HEK293 (cell line): ENCODE results near the gene C18orf32.

Experiments
- CTCF ChIA-PET: fragments of 350-600 bp; formaldehyde crosslinking; extraction: SDS; loops from one replicate; lab custom pipeline; 2021; ENCODE audit warnings: antibody characterized with exemption; lab: Yijun Ruan, JAX
- POLR2A ChIA-PET: fragments of 300-600 bp; formaldehyde crosslinking; extraction: SDS; loops from one replicate; lab custom pipeline; 2020; ENCODE audit warnings: antibody characterized with exemption, inconsistent platforms; lab: Yijun Ruan, JAX
- H3K27ac ChIP-seq: fragments of 200-500 bp; sonication (Bioruptor generic); 2 replicates; pipeline ENCODE4 v1.5.1; 2014; ENCODE audit warnings: low read depth, low read length, control low read depth, inconsistent platforms; ENCODE audit errors: extremely low read depth
- H3K36me3 ChIP-seq, 2 experiments: fragments of 200-500 bp in 1 of 2; sonication (Bioruptor generic) in 1 of 2; 1 replicate in 1 of 2; 2 replicates in 1 of 2; pipeline ENCODE4 v1.5.1; 2014 to 2017; ENCODE audit warnings: inconsistent platforms in 2 of 2, low read length in 2 of 2; ENCODE audit not compliant: control insufficient read depth in 2 of 2, insufficient read depth in 1 of 2
- H3K4me1 ChIP-seq: fragments of 200-500 bp; sonication (Bioruptor generic); 2 replicates; pipeline ENCODE4 v1.5.1; 2014; ENCODE audit warnings: mild to moderate bottlenecking, low read length, inconsistent platforms; ENCODE audit not compliant: control insufficient read depth, insufficient read depth
- H3K4me3 ChIP-seq: 2 replicates; pipeline ENCODE4 v1.5.1; 2011; ENCODE audit warnings: low read depth, mild to moderate bottlenecking, control low read depth, low read length, moderate library complexity
- H3K9me3 ChIP-seq: fragments of 200-500 bp; sonication (Bioruptor generic); 2 replicates; pipeline ENCODE4 v1.5.1; 2014; ENCODE audit warnings: low read depth, low read length, inconsistent platforms; ENCODE audit not compliant: control insufficient read depth, insufficient read depth
- FEZF1 ChIP-seq: fragments of 450-650 bp; formaldehyde crosslinking; IDR thresholded peaks from 2 replicates; pipeline ENCODE4 v1.5.1; 2016; ENCODE audit warnings: missing biosample characterization, missing genetic modification characterization
- KLF1 ChIP-seq: fragments of 450-650 bp; formaldehyde crosslinking; IDR thresholded peaks from 2 replicates; pipeline ENCODE4 v1.5.1; 2016; ENCODE audit warnings: missing biosample characterization, missing genetic modification characterization
- KLF10 ChIP-seq: fragments of 450-650 bp; IDR thresholded peaks from 2 replicates; pipeline ENCODE4 v1.5.1; 2018; ENCODE audit warnings: missing biosample characterization, mild to moderate bottlenecking, missing genetic modification characterization
- ZNF19 ChIP-seq: fragments of 450-650 bp; formaldehyde crosslinking; IDR thresholded peaks from 2 replicates; pipeline ENCODE4; 2016; ENCODE audit warnings: missing biosample characterization, missing genetic modification characterization, low read depth
- ZNF223 ChIP-seq: fragments of 450-650 bp; formaldehyde crosslinking; IDR thresholded peaks from 2 replicates; pipeline ENCODE4 v1.5.1; 2016; ENCODE audit warnings: missing biosample characterization, missing genetic modification characterization
- ZNF292 ChIP-seq: fragments of 450-650 bp; formaldehyde crosslinking; IDR thresholded peaks from 2 replicates; pipeline ENCODE4 v1.5.1; 2016; ENCODE audit warnings: low read depth, missing biosample characterization, missing genetic modification characterization, borderline replicate concordance
- ZNF335 ChIP-seq: fragments of 450-650 bp; formaldehyde crosslinking; conservative IDR thresholded peaks from 2 replicates; pipeline ENCODE4 v1.5.1; 2016; ENCODE audit warnings: missing biosample characterization, missing genetic modification characterization
- ZNF76 ChIP-seq: fragments of 450-650 bp; formaldehyde crosslinking; IDR thresholded peaks from 2 replicates; pipeline ENCODE4; 2016; ENCODE audit warnings: low read depth, missing biosample characterization, missing genetic modification characterization, borderline replicate concordance
- TF ChIP-seq, protein P1 (sequence below): fragments of 450-650 bp; formaldehyde crosslinking; IDR thresholded peaks from 2 replicates; pipeline ENCODE4 v1.5.1; 2016; ENCODE audit warnings: missing biosample characterization, missing genetic modification characterization
- TF ChIP-seq, protein P2 (sequence below): fragments of 450-650 bp; formaldehyde crosslinking; IDR thresholded peaks from 2 replicates; pipeline ENCODE4 v1.5.1; 2016; ENCODE audit warnings: missing biosample characterization, missing genetic modification characterization
- TF ChIP-seq, protein P3 (sequence below): fragments of 450-650 bp; IDR thresholded peaks from 2 replicates; pipeline ENCODE4 v1.5.1; 2018; ENCODE audit warnings: missing biosample characterization, mild to moderate bottlenecking, missing genetic modification characterization
- TF ChIP-seq, protein P4 (sequence below): fragments of 450-650 bp; formaldehyde crosslinking; IDR thresholded peaks from 2 replicates; pipeline ENCODE4 v1.5.1; 2017; ENCODE audit warnings: missing biosample characterization, missing genetic modification characterization
- TF ChIP-seq, protein P5 (sequence below): sonication (generic); formaldehyde crosslinking; IDR thresholded peaks from 2 replicates; pipeline ENCODE4 v1.8.1; 2022; ENCODE audit warnings: mild to moderate bottlenecking, moderate library complexity, missing genetic modification reagents

C18orf32 gene

DNA sequence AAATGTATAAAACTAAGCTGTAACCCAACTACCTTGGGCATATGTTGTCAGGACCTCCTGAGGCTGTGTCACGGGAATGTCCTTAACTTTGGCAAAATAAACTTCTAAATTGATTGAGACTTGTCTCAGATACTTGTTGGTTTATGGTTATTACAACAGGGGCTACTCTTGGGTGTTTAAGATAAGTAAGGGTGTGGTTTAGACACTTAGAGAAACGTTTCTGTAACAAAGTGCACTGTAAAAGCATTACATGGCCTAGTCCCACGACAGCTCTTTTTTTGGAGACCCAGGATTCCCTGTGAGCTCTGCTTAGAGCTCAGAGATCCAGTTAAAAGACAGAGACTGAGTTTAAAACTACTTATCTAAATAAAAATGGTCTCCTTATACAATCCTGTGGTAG, 42.6 kb upstream of the C18orf32 start:
- Histone ChIP-seq H3K4me3 (no peak overlapping the region), H3K36me3 (no peaks in the 10 kb centered on the region), H3K9me3 (no peaks in the 10 kb centered on the region), H3K4me1 (peaks cover 14% of the 10 kb centered on the region), H3K27ac (no peak overlapping the region)
- ChIA-PET POLR2A (no interaction called here), CTCF (interaction anchor here (0.8 to 1.0 kb wide), 2 partner anchors 19 to 198 kb away, joined by 3 read pairs; no protein-coding TSS in a partner anchor)
- no peak for TF ChIP-seq ZNF223 (tag by site-specific recombination)
- TF ChIP-seq, protein P1, sequence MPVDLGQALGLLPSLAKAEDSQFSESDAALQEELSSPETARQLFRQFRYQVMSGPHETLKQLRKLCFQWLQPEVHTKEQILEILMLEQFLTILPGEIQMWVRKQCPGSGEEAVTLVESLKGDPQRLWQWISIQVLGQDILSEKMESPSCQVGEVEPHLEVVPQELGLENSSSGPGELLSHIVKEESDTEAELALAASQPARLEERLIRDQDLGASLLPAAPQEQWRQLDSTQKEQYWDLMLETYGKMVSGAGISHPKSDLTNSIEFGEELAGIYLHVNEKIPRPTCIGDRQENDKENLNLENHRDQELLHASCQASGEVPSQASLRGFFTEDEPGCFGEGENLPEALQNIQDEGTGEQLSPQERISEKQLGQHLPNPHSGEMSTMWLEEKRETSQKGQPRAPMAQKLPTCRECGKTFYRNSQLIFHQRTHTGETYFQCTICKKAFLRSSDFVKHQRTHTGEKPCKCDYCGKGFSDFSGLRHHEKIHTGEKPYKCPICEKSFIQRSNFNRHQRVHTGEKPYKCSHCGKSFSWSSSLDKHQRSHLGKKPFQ (tag by site-specific recombination): no peak
- TF ChIP-seq ZNF292: no peak
- TF ChIP-seq, protein P2, sequence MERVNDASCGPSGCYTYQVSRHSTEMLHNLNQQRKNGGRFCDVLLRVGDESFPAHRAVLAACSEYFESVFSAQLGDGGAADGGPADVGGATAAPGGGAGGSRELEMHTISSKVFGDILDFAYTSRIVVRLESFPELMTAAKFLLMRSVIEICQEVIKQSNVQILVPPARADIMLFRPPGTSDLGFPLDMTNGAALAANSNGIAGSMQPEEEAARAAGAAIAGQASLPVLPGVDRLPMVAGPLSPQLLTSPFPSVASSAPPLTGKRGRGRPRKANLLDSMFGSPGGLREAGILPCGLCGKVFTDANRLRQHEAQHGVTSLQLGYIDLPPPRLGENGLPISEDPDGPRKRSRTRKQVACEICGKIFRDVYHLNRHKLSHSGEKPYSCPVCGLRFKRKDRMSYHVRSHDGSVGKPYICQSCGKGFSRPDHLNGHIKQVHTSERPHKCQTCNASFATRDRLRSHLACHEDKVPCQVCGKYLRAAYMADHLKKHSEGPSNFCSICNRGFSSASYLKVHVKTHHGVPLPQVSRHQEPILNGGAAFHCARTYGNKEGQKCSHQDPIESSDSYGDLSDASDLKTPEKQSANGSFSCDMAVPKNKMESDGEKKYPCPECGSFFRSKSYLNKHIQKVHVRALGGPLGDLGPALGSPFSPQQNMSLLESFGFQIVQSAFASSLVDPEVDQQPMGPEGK (tag by site-specific recombination): no peak
- no peak for TF ChIP-seq KLF10 (tag by site-specific recombination)
- TF ChIP-seq ZNF19 (tag by site-specific recombination): no peak
- TF ChIP-seq, protein P3, sequence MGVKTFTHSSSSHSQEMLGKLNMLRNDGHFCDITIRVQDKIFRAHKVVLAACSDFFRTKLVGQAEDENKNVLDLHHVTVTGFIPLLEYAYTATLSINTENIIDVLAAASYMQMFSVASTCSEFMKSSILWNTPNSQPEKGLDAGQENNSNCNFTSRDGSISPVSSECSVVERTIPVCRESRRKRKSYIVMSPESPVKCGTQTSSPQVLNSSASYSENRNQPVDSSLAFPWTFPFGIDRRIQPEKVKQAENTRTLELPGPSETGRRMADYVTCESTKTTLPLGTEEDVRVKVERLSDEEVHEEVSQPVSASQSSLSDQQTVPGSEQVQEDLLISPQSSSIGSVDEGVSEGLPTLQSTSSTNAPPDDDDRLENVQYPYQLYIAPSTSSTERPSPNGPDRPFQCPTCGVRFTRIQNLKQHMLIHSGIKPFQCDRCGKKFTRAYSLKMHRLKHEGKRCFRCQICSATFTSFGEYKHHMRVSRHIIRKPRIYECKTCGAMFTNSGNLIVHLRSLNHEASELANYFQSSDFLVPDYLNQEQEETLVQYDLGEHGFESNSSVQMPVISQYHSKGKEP (tag by site-specific recombination): no peak
- peak; percentile 44 for TF ChIP-seq FEZF1 (tag by site-specific recombination)
- no peak for TF ChIP-seq ZNF76 (tag by site-specific recombination)
- peak; percentile 71 for TF ChIP-seq KLF1 (tag by site-specific recombination)

DNA sequence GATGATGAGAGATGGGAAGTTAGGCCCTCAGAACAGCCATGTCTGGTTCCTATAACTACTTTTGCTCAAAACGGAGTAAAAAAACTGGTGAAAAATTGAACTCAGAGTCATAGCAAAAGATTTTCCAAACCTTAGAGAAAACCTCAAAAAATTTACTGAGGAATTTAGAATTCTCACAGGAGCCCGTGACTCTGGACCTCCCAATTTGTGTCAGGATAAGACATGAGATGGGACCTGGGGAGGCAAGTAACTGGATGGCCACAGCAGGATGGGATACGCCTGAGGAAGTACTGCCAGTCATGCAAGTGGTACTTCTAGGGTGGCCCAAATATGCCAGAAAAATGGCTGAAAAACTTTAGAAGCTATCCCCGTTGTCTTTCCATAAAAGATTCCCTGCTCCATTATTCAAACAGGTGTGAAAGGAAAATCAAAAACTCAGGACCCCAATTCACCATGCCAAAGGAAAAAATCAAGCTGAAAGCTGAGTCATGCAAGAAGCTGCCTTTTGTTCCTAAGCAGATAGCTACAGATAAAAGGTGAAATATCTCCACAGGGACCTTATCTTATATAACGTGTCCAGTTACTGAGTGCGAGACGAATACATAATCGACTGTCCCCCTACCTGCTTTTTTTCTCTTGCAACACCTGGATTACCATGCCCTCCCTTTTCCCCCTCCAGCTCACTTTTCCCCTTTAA, 40.7 kb upstream of the C18orf32 start:
- peaks cover 14% of the 10 kb centered on the region for H3K4me1 ChIP-seq
- TF ChIP-seq, protein P4, sequence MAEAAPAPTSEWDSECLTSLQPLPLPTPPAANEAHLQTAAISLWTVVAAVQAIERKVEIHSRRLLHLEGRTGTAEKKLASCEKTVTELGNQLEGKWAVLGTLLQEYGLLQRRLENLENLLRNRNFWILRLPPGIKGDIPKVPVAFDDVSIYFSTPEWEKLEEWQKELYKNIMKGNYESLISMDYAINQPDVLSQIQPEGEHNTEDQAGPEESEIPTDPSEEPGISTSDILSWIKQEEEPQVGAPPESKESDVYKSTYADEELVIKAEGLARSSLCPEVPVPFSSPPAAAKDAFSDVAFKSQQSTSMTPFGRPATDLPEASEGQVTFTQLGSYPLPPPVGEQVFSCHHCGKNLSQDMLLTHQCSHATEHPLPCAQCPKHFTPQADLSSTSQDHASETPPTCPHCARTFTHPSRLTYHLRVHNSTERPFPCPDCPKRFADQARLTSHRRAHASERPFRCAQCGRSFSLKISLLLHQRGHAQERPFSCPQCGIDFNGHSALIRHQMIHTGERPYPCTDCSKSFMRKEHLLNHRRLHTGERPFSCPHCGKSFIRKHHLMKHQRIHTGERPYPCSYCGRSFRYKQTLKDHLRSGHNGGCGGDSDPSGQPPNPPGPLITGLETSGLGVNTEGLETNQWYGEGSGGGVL (tag by site-specific recombination): peak; percentile 27; the same call in 1 of the 2 replicates
- peak; percentile 91 for TF ChIP-seq ZNF335 (tag by site-specific recombination)
- TF ChIP-seq, protein P5, sequence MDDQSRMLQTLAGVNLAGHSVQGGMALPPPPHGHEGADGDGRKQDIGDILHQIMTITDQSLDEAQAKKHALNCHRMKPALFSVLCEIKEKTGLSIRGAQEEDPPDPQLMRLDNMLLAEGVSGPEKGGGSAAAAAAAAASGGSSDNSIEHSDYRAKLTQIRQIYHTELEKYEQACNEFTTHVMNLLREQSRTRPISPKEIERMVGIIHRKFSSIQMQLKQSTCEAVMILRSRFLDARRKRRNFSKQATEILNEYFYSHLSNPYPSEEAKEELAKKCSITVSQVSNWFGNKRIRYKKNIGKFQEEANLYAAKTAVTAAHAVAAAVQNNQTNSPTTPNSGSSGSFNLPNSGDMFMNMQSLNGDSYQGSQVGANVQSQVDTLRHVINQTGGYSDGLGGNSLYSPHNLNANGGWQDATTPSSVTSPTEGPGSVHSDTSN (CRISPR knock-in tag): no peak
- TF ChIP-seq, protein P3 (tag by site-specific recombination): no peak
- no peak for TF ChIP-seq ZNF76 (tag by site-specific recombination)
- TF ChIP-seq, all 188 proteins: peak for 2
- ChIA-PET CTCF (interaction anchor here (0.6 to 1.6 kb wide), 4 partner anchors 17 to 704 kb away, joined by 3 to 7 read pairs (median 6); no protein-coding TSS in a partner anchor), POLR2A (no interaction called here)
- no peaks in the 10 kb centered on the region for H3K36me3 ChIP-seq
- no peak overlapping the region for H3K4me3 ChIP-seq
- H3K9me3 ChIP-seq: no peaks in the 10 kb centered on the region
- no peak overlapping the region for H3K27ac ChIP-seq
